KMS-11 (cell line): ENCODE measurements around the gene ABHD18.
A peak's percentile ranks its signal among the peaks of the same experiment; 100 is the strongest.

Experiments
- H2AFZ ChIP-seq: fragments of 200-600 bp; sonication (generic); 2 replicates; pipeline ENCODE4 v1.6.1; 2016; ENCODE audit warnings: antibody characterized with exemption, mixed run types, low read depth
- H3K27ac ChIP-seq: fragments of 200-600 bp; sonication (generic); 2 replicates; pipeline ENCODE4 v1.6.1; 2016; ENCODE audit warnings: mild to moderate bottlenecking, mixed run types
- H3K27me3 ChIP-seq: fragments of 200-600 bp; sonication (generic); 2 replicates; pipeline ENCODE4 v1.6.1; 2017; ENCODE audit warnings: mild to moderate bottlenecking, low read depth, mixed run types, moderate library complexity; ENCODE audit not compliant: insufficient read depth
- H3K36me3 ChIP-seq: fragments of 200-600 bp; sonication (generic); 2 replicates; pipeline ENCODE4 v1.6.1; 2017; ENCODE audit warnings: mild to moderate bottlenecking, mixed run types; ENCODE audit not compliant: insufficient read depth
- H3K4me1 ChIP-seq: fragments of 200-600 bp; sonication (generic); 2 replicates; pipeline ENCODE4 v1.6.1; 2016; ENCODE audit warnings: mild to moderate bottlenecking, low read depth, mixed run types; ENCODE audit not compliant: poor library complexity, severe bottlenecking
- H3K4me2 ChIP-seq: fragments of 200-600 bp; sonication (generic); 2 replicates; pipeline ENCODE4 v1.7.0; 2016; ENCODE audit warnings: mild to moderate bottlenecking, mixed run types
- H3K4me3 ChIP-seq: fragments of 200-600 bp; sonication (generic); IDR thresholded peaks from 2 replicates; pipeline ENCODE4 v1.6.1; 2017; ENCODE audit warnings: low read depth, low read length, mixed read lengths; ENCODE audit not compliant: insufficient read depth
- H3K79me2 ChIP-seq: fragments of 200-600 bp; sonication (generic); 2 replicates; pipeline ENCODE4 v1.6.1; 2016; ENCODE audit warnings: low read depth, mixed run types; ENCODE audit not compliant: insufficient read depth
- H3K9ac ChIP-seq: fragments of 200-600 bp; sonication (generic); 2 replicates; pipeline ENCODE4 v1.6.1; 2016; ENCODE audit warnings: mild to moderate bottlenecking, mixed run types
- H4K20me1 ChIP-seq: fragments of 200-600 bp; sonication (generic); 2 replicates; pipeline ENCODE4 v1.6.1; 2016; ENCODE audit warnings: mild to moderate bottlenecking, mixed run types; ENCODE audit not compliant: insufficient read depth
- TF ChIP-seq, protein P1 (sequence below): fragments of 200-600 bp; sonication (generic); conservative IDR thresholded peaks from 2 replicates; pipeline ENCODE4 v1.6.1; 2017; ENCODE audit warnings: low read depth, mild to moderate bottlenecking, antibody characterized with exemption, low read length, moderate library complexity, mixed read lengths

Gene ABHD18

DNA sequence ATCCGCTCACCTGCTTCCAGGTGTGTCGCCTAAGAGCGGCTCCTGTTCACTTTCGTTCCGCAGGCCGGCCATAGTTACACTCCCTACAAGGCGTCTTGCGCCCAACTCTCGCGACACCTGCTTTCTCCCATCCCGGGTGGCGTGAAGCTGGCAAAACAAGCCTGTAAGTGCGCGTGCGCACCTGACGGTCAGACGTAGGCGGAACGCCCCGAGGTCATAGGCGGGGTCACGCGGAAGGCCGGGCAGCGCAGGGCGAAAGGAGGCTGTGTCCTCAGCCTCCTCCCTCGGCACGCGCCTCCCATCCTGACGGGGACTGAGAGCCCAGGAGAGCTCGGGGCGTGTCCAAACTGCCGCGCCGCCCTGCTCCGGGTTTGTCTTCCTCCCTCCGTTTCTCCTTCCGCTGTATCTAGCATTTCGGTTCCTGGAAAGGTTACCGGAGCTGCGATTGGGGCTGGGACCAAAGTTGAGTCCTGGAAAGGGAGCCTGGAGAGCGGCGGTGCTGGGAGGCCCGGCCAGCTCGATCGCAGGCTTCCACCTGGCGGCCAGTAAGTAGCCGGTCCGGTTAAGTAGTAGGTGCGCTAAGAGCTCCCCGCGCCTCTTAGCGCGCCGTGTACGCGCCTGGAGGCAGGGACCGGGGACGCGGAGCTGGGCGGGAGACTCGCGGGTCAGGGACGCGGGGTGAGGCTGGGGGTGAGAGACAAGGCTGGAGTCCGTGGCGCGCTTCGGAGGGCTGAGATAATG, at the start of gene ABHD18, which contains the start of gene MFSD8:
ABHD18 (plus strand) TSS at position 345 of the 741 bp plus-strand sequence. CDS start 17,550 bp downstream, outside the sequence.
MFSD8 (minus strand) TSS at position 112 of the 741 bp plus-strand sequence; CDS start at position 72, 40 bp downstream.
- Histone ChIP-seq H3K27ac (peak within 1 kb of the TSS; percentile 74), H3K4me2 (peak within 1 kb of the TSS; percentile 95), H3K4me1 (peaks cover 6% of the 10 kb centered on the region), H3K79me2 (peaks cover 63% of the 10 kb centered on the region; the same call in 1 of the 2 replicates), H3K27me3 (no peaks in the 10 kb centered on the region), H4K20me1 (no peaks in the 10 kb centered on the region), H2AFZ (peak within 1 kb of the TSS; percentile 78), H3K9ac (peak within 1 kb of the TSS; percentile 82), H3K4me3 (no peak within 1 kb of the TSS), H3K36me3 (0 out of 2 replicates have a peak, but pooled peaks cover 4% of the 10 kb centered on the region)
- TF ChIP-seq, protein P1, sequence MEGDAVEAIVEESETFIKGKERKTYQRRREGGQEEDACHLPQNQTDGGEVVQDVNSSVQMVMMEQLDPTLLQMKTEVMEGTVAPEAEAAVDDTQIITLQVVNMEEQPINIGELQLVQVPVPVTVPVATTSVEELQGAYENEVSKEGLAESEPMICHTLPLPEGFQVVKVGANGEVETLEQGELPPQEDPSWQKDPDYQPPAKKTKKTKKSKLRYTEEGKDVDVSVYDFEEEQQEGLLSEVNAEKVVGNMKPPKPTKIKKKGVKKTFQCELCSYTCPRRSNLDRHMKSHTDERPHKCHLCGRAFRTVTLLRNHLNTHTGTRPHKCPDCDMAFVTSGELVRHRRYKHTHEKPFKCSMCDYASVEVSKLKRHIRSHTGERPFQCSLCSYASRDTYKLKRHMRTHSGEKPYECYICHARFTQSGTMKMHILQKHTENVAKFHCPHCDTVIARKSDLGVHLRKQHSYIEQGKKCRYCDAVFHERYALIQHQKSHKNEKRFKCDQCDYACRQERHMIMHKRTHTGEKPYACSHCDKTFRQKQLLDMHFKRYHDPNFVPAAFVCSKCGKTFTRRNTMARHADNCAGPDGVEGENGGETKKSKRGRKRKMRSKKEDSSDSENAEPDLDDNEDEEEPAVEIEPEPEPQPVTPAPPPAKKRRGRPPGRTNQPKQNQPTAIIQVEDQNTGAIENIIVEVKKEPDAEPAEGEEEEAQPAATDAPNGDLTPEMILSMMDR = no peak; the same call in 1 of the 2 replicates

DNA sequence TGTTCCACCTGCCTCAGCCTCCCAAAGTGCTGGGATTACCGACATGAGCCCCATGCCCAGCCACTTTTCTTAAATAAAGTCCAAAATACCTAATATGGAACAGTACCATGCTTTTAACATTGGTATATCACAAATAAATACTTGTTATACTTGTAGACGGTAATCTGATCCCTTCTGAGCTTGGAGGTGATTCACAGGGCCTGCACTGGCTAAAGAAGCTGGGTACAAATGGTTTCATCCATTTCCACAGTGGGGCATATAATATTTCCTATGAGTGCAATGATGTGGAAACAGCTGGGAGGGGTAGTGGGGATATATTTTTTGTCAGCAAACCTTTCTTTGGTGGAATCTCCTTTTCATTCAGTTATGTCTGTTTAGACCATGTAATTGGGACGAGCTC, 48.7 kb upstream of the ABHD18 start:
- no peaks in the 10 kb centered on the region for H3K36me3 ChIP-seq
- H3K4me2 ChIP-seq = no peak overlapping the region
- no peaks in the 10 kb centered on the region for H3K27me3 ChIP-seq
- no peak overlapping the region for H3K4me3 ChIP-seq
- no peak overlapping the region for H3K27ac ChIP-seq
- no peak overlapping the region for H3K9ac ChIP-seq
- H3K79me2 ChIP-seq = no peaks in the 10 kb centered on the region
- no peaks in the 10 kb centered on the region for H4K20me1 ChIP-seq
- H3K4me1 ChIP-seq = no peaks in the 10 kb centered on the region
- TF ChIP-seq, protein P1 = no peak
- no peak overlapping the region for H2AFZ ChIP-seq

DNA sequence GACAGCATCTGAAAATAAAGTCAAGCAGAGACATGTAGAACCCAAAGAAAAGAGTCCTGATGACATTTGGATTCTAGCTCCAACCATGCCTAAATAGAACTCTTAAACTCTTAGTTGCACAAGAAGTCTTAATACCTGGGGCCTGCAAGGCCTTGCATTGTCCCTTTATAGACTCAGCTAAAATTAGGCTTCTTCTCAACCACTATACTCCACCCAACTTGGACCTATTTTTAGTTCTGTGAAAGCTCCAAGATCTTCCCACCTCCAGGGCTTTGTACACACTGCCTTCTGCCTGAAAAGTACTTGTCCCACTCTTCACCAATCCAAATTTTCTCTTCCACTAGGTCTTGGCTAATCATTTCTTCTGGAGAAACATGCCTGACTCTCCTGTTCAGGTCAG, 48.1 kb upstream of the ABHD18 start:
- H3K27me3 ChIP-seq = no peaks in the 10 kb centered on the region
- H3K4me1 ChIP-seq = no peaks in the 10 kb centered on the region
- TF ChIP-seq, protein P1 = no peak
- no peak overlapping the region for H3K4me2 ChIP-seq
- H3K4me3 ChIP-seq = no peak overlapping the region
- H4K20me1 ChIP-seq = no peaks in the 10 kb centered on the region
- H3K36me3 ChIP-seq = no peaks in the 10 kb centered on the region
- H2AFZ ChIP-seq = no peak overlapping the region
- H3K79me2 ChIP-seq = no peaks in the 10 kb centered on the region
- H3K27ac ChIP-seq = no peak overlapping the region
- H3K9ac ChIP-seq = no peak overlapping the region

DNA sequence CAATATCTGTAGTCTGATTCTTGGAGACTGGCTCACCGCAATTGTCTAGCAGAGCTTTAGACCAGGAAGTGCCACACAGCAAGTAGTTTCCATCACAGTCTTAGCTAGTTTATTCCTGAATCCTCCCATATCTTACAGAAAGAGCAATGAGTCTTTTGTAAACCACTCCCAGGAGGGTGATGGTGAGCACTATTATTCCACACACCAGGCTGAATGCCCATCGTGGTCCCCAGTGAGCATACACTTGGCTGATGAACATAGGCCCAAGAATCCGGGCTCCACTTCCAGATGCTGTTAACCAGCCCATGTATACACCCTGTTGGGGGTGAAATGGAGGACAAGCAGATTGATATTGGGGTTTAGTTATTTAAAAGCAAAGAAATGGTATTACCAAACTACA, 44.7 kb upstream of the ABHD18 start:
- TF ChIP-seq, protein P1 = no peak
- no peak overlapping the region for H3K4me3 ChIP-seq
- H3K4me1 ChIP-seq = no peaks in the 10 kb centered on the region
- no peaks in the 10 kb centered on the region for H4K20me1 ChIP-seq
- H3K27ac ChIP-seq = no peak overlapping the region
- H2AFZ ChIP-seq = no peak overlapping the region
- H3K36me3 ChIP-seq = no peaks in the 10 kb centered on the region
- no peaks in the 10 kb centered on the region for H3K79me2 ChIP-seq
- H3K4me2 ChIP-seq = no peak overlapping the region
- no peak overlapping the region for H3K9ac ChIP-seq
- no peaks in the 10 kb centered on the region for H3K27me3 ChIP-seq
